Cardiac ventricle fibroblast (primary cell): ENCODE measurements around the gene C11orf24. TPM values are rescaled to one million over a fixed set of nuclear protein-coding genes. Genes with fewer than 3 reads are reported as not detected.

Experiments used
- total RNA-seq: library from RNA; depleted of rRNA; stranded (reverse); fragments of >200 nt; gene quantifications from 2 replicates; pipeline ENCODE4 v1.2.3, GENCODE V29; 2015

Gene C11orf24
- 56.3 and 58.3 TPM in 2 replicates for total RNA-seq

DNA sequence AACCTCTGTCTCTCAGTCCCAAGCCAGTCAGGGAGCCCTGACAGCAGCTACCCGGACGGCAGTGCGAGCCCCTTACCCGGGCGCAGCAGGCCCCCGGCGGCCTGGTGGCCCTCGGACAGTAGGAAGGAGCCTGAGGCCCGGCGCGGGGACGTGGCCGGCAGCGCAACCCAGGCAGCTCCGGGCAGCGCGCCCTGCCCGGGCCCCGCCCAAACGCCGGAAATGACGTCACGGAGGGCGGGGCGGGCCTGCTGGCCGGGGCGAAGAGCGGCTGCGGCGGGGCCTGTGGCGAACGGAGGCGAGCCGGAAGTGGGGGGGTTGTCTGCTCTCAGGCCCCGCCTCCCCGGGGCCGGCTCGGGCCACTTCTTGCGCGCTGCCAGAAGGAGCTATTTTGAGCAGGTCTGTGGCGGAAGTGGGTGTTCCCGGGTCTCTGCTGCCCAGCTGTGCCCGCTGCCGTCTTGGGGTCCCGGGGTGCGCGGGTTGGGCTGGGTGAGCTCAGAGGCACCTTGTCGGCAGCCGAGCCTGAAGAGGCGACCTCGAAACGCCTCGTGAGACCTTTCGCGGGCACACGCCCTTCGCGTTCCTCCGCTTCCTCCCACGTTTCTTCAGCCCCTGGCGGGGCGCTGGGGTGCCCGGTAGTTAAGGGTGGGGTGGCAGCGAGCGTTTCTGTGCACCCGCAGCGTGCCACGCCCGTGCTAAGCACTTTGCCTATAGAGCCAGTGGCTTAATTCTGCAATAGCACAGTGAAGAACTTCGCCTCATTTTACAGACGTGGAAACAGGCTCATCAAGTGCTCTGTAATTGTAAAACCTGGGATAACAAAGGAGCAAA is at the start of gene C11orf24:
C11orf24 (minus strand) TSS at position 193 of the 828 bp plus-strand sequence. CDS start 8,206 bp downstream, outside the sequence.

DNA sequence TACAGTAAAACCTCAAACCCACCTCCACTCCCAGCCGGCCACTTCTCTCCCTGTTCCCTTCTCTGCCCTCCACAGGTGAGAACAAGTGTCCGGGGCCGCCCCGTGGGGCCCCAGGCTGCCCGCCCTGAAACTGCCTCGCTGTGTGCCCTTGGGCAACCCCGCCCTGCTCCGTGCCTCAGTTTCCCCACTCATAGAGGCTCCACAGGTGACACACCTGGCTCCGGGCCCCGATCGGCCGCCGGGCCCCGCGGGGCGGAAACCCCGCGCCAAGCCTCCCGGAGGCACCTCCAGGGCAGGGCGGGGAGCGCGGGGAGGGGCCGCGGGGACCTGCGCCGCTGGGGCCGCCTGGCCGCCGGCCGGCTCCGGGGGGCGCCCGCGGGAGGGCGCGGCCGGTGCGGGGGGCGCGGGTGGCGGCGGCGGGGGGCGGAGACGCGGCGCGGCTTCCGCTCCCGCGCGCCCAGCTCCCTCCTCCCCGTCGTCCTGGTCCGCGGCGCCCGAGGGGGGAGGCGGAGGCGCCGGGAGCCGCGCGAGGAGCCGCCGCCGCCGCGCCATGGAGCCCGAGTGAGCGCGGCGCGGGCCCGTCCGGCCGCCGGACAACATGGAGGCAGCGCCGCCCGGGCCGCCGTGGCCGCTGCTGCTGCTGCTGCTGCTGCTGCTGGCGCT is 40.5 kb upstream of the C11orf24 start, which contains the start of gene LRP5:
LRP5 (plus strand) TSS at position 475 of the 663 bp plus-strand sequence; CDS start at position 599, 124 bp downstream.

DNA sequence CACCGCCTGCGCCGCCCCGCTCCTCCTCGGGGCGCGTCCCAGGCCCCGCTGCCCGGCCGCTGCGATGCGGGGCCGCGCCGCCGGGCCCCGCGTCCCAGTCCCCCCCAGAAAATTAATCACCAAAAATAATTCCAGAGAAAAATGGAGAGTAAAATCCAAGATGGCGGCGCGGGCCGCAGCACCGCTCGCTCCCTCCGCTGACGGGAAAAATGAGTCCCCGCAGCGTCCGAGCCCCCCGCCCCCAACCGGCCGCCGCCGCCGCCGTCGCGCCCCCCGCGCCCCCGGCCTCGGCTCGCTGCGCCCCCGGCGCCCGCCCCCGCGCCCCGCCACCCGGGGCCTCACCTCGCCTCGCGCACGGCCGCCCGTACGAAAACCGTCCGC is 58.6 kb downstream of the C11orf24 start, which contains the start of gene KMT5B:
KMT5B (minus strand) TSS at position 162 of the 381 bp plus-strand sequence. CDS start 23,220 bp downstream, outside the sequence.

Other genes starting within 250 kb of the C11orf24 start
- gene NDUFS8, start 241.3 kb downstream of the C11orf24 start, total RNA-seq: 86.2 and 115 TPM in 2 replicates
- 44.5 and 45.6 TPM in 2 replicates for gene TCIRG1, start 232.9 kb downstream of the C11orf24 start, total RNA-seq
- gene CHKA, start 150.6 kb downstream of the C11orf24 start, total RNA-seq: 5.9 and 8.3 TPM in 2 replicates
- 16.3 and 22.2 TPM in 2 replicates for gene KMT5B, start 58.7 kb downstream of the C11orf24 start, total RNA-seq
- 28.8 and 34.9 TPM in 2 replicates for gene LRP5, start 40.6 kb upstream of the C11orf24 start, total RNA-seq
- 42.2 and 59.4 TPM in 2 replicates for gene PPP6R3, start 188.8 kb upstream of the C11orf24 start, total RNA-seq